GM18526 (cell line): Measurements from ENCODE around the gene NSL1.

ENCODE experiments used
- POLR2A ChIP-seq: IDR thresholded peaks from 3 replicates; pipeline ENCODE4 v1.6.1; 2011; ENCODE audit not compliant: insufficient read length; ENCODE audit errors: extremely low read depth

The NSL1 gene

DNA sequence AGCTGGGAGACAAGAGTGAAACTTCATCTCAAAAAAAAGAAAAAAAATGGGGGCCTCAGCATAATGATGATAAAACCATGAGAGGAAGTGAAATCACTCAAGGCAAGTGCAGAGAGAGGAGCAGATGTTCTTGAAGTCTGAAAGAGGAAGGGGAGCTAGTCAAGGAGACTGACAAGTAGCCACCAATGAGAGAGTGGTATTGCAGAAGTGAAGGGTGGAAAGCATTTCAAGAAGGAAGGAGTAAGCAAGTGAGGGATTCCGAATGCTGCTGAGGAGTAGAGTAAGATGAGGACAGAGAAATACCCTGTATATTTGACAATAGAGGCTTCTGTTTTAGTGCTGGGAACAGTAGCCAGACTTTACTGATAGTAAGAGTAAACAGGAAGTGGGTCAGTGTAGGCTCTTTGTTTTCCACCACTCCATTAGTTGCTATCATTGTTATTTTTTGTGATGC, 3.0 kb upstream of the NSL1 start:
- TF ChIP-seq POLR2A: no peak

GRCh38 chr1:212792396-212792908, 875 bp upstream of the NSL1 start:
- TF ChIP-seq POLR2A: no peak

- no peak for TF ChIP-seq POLR2A
These were observed 309 bp downstream of the NSL1 start for GRCh38 chr1:212791261-212791675.

GRCh38 chr1:212785871-212786270, 5.7 kb downstream of the NSL1 start:
- no peak for TF ChIP-seq POLR2A

GRCh38 chr1:212783976-212784375, 7.6 kb downstream of the NSL1 start:
- TF ChIP-seq POLR2A: no peak

- no peak for TF ChIP-seq POLR2A
These were observed 9.0 kb downstream of the NSL1 start for GRCh38 chr1:212782422-212783154.

DNA sequence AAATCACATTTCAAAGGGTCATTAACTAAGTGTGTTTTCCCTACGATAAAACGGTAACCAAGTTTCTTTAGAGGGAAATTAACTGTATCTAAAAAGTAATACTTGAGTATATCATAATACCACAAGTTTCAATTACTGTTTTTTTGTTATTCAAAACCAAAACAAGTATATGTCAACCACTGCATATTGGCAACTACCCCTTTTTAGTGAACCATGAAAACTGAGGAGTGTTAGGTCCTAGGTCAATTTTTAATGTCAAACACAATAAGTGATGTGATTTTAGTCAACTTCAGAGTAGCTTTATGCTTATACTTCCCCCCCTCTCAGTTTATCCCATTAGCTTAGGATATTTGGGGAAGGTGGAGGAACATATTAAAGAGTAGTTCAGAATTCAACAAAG, 10.4 kb downstream of the NSL1 start:
- TF ChIP-seq POLR2A: no peak

DNA sequence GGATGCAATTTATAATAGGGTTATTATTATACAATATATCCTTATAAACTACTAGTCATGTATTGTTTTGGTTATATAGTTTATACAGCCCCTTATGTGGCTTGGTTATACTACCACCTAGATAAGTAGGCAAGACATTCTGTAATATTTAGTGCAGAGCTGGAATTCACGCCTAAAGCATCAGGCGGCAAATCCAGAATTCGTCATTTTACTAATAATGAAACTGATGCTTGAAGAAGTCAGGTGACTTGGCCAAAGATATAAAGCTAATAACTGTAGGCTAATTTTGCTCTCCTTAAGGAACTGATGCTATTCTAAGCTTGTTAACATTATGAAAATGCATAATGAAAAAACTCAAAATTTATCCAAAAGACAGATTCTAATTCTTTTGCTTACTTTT, 10.8 kb downstream of the NSL1 start:
- no peak for TF ChIP-seq POLR2A

DNA sequence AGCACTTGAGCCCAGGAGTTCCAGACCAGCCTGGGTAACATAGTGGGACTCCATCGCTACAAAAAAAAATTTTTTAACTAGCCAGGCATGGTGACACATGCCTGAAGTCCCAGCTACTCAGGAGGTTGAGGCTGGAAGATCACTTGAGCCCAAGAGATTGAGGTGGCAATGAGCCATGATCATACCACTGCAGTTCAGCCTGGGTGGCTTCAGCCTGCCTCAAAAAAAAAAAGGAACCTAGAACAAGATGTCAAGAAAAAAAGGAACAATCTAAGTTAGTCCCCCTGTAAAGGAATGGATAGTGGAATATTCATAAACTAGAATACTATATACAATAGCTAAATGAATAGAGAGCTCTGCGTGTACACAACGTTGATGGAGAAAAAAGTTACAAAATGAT, 14.4 kb downstream of the NSL1 start:
- no peak for TF ChIP-seq POLR2A

DNA sequence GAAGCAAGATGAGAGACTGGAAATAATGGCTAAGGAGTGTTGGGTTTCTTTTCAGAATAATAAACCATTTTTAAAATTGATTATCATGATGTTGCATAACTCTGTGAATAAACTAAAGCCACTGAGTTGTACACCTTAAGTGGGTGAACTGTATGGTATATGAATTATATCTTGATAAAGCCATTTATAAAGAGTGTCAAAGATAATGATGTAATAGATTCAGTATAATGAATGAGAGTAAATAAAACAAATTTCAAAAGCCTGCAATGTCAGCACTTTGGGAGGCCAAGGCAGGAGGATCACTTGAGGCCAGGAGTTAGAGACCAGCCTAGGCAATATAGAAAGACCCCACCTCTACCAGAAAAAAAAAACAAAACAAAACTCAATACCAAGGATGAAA, 16.3 kb downstream of the NSL1 start:
- TF ChIP-seq POLR2A: no peak

DNA sequence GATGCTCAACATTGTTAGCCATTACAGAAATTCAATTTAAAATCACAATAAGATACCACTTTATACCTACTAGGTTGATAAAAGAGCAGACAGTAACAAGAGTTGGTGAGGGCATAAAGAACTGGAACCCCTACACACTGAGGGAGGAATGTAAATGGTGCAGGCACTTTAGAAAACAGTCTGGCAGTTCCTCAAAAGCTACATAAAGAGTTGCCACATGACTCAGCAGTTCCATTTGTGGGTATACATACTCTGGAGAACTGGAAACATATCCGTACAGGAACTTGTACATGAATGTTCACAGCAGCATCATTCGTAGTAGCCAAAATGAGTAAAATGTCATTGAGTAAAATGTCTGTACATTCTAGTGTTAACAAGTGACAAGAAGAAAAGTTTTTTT, 17.0 kb downstream of the NSL1 start:
- TF ChIP-seq POLR2A: no peak

- no peak for TF ChIP-seq POLR2A
These were observed 18.6 kb downstream of the NSL1 start for GRCh38 chr1:212773011-212773410.

DNA sequence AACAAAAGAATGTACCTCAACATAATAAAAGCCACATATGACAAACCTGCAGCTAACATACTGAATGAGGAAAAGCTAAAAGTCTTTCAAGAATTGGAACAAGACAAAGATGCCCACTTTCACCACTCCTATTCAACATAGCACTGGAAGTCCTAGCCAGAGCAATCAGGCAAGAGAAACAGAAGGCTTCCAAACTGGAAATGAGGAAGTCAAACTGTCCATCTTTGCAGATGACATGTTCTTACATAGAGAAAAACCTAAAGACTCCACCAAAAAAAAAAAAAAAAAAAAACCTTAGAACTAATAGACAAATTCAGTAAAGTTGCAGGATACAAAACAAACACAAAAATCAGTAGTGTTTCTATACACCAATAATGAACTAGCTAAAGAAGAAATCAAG, 20.2 kb downstream of the NSL1 start:
- no peak for TF ChIP-seq POLR2A

GRCh38 chr1:212769459-212770167, 22.0 kb downstream of the NSL1 start:
- no peak for TF ChIP-seq POLR2A

- no peak for TF ChIP-seq POLR2A
These were observed 28.7 kb downstream of the NSL1 start for GRCh38 chr1:212762839-212763238.

- no peak for TF ChIP-seq POLR2A
These were observed 29.3 kb downstream of the NSL1 start for GRCh38 chr1:212762234-212762633.

GRCh38 chr1:212760126-212760823, 31.3 kb downstream of the NSL1 start:
- TF ChIP-seq POLR2A: no peak

- no peak for TF ChIP-seq POLR2A
These were observed 31.9 kb downstream of the NSL1 start for GRCh38 chr1:212759683-212760082.
